NCI-H2107 (cell line): Measurements from ENCODE around the gene MC1R.
"Not testable (repeated sequence)": the region's sequence is repeated elsewhere in the genome, so short reads cannot be mapped to it uniquely, and the experiment has no call there.

Source experiments
- DNase-seq: peaks from one replicate; lab custom pipeline; 2025; lab: John Stamatoyannopoulos, UW

The MC1R gene

GRCh38 chr16:89960966-89961365, 42.3 kb downstream of the MC1R start:
- DNase-seq, result no peak

GRCh38 chr16:89961920-89962319, 43.3 kb downstream of the MC1R start:
- no peak for DNase-seq

GRCh38 chr16:89962754-89963498, 44.3 kb downstream of the MC1R start:
- no peak for DNase-seq

GRCh38 chr16:89964201-89964600, 45.5 kb downstream of the MC1R start:
- no peak for DNase-seq

- DNase-seq, result no peak
Measured at GRCh38 chr16:89965447-89966225, 47.0 kb downstream of the MC1R start.

- DNase-seq, result no peak
Measured at GRCh38 chr16:89966756-89967155, 48.1 kb downstream of the MC1R start.

- not testable (repeated sequence) for DNase-seq
Measured at GRCh38 chr16:89967436-89967835, 48.8 kb downstream of the MC1R start.

- DNase-seq, result not testable (repeated sequence)
Measured at GRCh38 chr16:89968074-89968473, 49.4 kb downstream of the MC1R start.

GRCh38 chr16:89969741-89970410, 51.2 kb downstream of the MC1R start:
- no peak for DNase-seq
